Liver (tissue), 9 donors: ENCODE measurements around the gene PTPRN2. TPM values are rescaled to one million over a fixed set of nuclear protein-coding genes. Genes with fewer than 3 reads are reported as not detected.

ENCODE experiments used
- DNase-seq: peaks from one replicate; pipeline ENCODE4 v3.0.0-alpha.2; 2017; ENCODE audit warnings: low spot score
- H3K27ac ChIP-seq, 2 donors: one replicate each; pipeline ENCODE4 v1.7.0; 2013; ENCODE audit warnings: inconsistent platforms in 2 of 2, low read length in 2 of 2, control low read depth in 1 of 2, low read depth in 1 of 2, mild to moderate bottlenecking in 1 of 2
- H3K27me3 ChIP-seq, 4 donors: one replicate each; pipeline versions ENCODE4 v1.6.1 to v1.7.0; 2013; ENCODE audit warnings: low read length in 3 of 4, inconsistent platforms in 1 of 4, mild to moderate bottlenecking in 1 of 4, moderate library complexity in 1 of 4; ENCODE audit not compliant: control insufficient read depth in 4 of 4, insufficient read depth in 4 of 4
- H3K36me3 ChIP-seq, 4 donors: one replicate each; pipeline versions ENCODE4 v1.6.1 to v1.7.0; 2013; ENCODE audit warnings: low read length in 3 of 4, mild to moderate bottlenecking in 3 of 4, low read depth in 1 of 4, moderate library complexity in 1 of 4; ENCODE audit not compliant: control insufficient read depth in 4 of 4, insufficient read depth in 3 of 4
- H3K4me1 ChIP-seq, 4 donors: one replicate each; pipeline versions ENCODE4 v1.6.1 to v1.7.0; 2013; ENCODE audit warnings: low read length in 3 of 4, mild to moderate bottlenecking in 3 of 4, moderate library complexity in 1 of 4; ENCODE audit not compliant: control insufficient read depth in 4 of 4, insufficient read depth in 4 of 4
- H3K4me3 ChIP-seq, 3 donors: one replicate each; pipeline versions ENCODE4 v1.6.1 to v1.7.0; 2013; ENCODE audit warnings: low read length in 3 of 3, control low read depth in 1 of 3, low read depth in 1 of 3, mild to moderate bottlenecking in 1 of 3
- H3K9ac ChIP-seq, 2 donors: one replicate each; pipeline ENCODE4 v1.7.0; 2013; ENCODE audit warnings: low read length in 2 of 2, mild to moderate bottlenecking in 2 of 2, moderate library complexity in 2 of 2, control low read depth in 1 of 2, low read depth in 1 of 2
- H3K9me3 ChIP-seq, 4 donors: one replicate each; pipeline versions ENCODE4 v1.6.1 to v1.7.0; 2013; ENCODE audit warnings: low read length in 3 of 4; ENCODE audit not compliant: control insufficient read depth in 4 of 4
- EGR1 ChIP-seq, 2 donors: IDR thresholded peaks; 2 replicates each; pipeline ENCODE4 v1.6.1; 2016 to 2018; ENCODE audit warnings: antibody characterized with exemption in 2 of 2, low read depth in 2 of 2
- FOXA1 ChIP-seq: IDR thresholded peaks from 2 replicates; pipeline ENCODE4 v1.6.1; 2016; ENCODE audit warnings: antibody characterized with exemption
- FOXA2 ChIP-seq: IDR thresholded peaks from 2 replicates; pipeline ENCODE4 v1.6.1; 2016; ENCODE audit warnings: antibody characterized with exemption
- GABPA ChIP-seq, 2 donors: IDR thresholded peaks in 1 of 2; conservative IDR thresholded peaks in 1 of 2; 2 replicates each; pipeline ENCODE4 v1.6.1; 2016; ENCODE audit warnings: antibody characterized with exemption in 2 of 2, mild to moderate bottlenecking in 1 of 2, moderate library complexity in 1 of 2
- HNF4A ChIP-seq, 2 donors: conservative IDR thresholded peaks; 2 replicates each; pipeline ENCODE4 v1.6.1; 2016; ENCODE audit warnings: antibody characterized with exemption in 2 of 2, mild to moderate bottlenecking in 2 of 2
- HNF4G ChIP-seq: IDR thresholded peaks from 2 replicates; pipeline ENCODE4 v1.6.1; 2016; ENCODE audit warnings: antibody characterized with exemption
- JUND ChIP-seq, 2 donors: IDR thresholded peaks; 2 replicates each; pipeline ENCODE4 v1.6.1; 2016; ENCODE audit warnings: antibody characterized with exemption in 2 of 2
- NR2F2 ChIP-seq: IDR thresholded peaks from 2 replicates; pipeline ENCODE4 v1.6.1; 2016; ENCODE audit warnings: antibody characterized with exemption
- RAD21 ChIP-seq, 2 donors: IDR thresholded peaks; 2 replicates each; pipeline ENCODE4 v1.6.1; 2016; ENCODE audit warnings: antibody characterized with exemption in 2 of 2, mild to moderate bottlenecking in 2 of 2
- RXRA ChIP-seq, 2 donors: IDR thresholded peaks; 2 replicates each; pipeline ENCODE4 v1.6.1; 2017 to 2018; ENCODE audit warnings: antibody characterized with exemption in 2 of 2, mild to moderate bottlenecking in 1 of 2
- SP1 ChIP-seq: IDR thresholded peaks from 2 replicates; pipeline ENCODE4 v1.6.1; 2018; ENCODE audit warnings: antibody characterized with exemption, mild to moderate bottlenecking
- TAF1 ChIP-seq: conservative IDR thresholded peaks from 2 replicates; pipeline ENCODE4 v1.6.1; 2016; ENCODE audit warnings: antibody characterized with exemption, mild to moderate bottlenecking
- YY1 ChIP-seq: IDR thresholded peaks from 2 replicates; pipeline ENCODE4 v1.6.1; 2016; ENCODE audit warnings: antibody characterized with exemption, mild to moderate bottlenecking
- WGBS: extraction: QIAGEN DNeasy Blood & Tissue Kit; methylation state at CpG from one replicate; pipeline ENCODE4 v1.1.7; 2013; 5-methylcytosine and 5-hydroxymethylcytosine counted together
- polyA plus RNA-seq, 2 donors: library from polyadenylated mRNA; stranded (reverse) in 1 of 2; unstranded in 1 of 2; fragments of 200-250 nt in 1 of 2; fragments of >200 nt in 1 of 2; fragmentation: Nextera tagmentation in 1 of 2; extraction: Ambion mirVana in 1 of 2; gene quantifications; one replicate each; pipeline versions ENCODE4 v1.2.1 to v1.2.3, GENCODE V29; 2013 to 2015
- total RNA-seq, 2 donors: library from RNA; depleted of rRNA; stranded (reverse); fragments of >200 nt; gene quantifications; one replicate each; pipeline ENCODE4 v1.2.3, GENCODE V29; 2014
- TF ChIP-seq, protein P1 (sequence below): IDR thresholded peaks from 2 replicates; pipeline ENCODE4 v1.6.1; 2016; ENCODE audit warnings: antibody characterized with exemption
- TF ChIP-seq, protein P2 (sequence below): fragments of 150-350 bp; IDR thresholded peaks from 2 replicates; pipeline ENCODE4 v1.5.1; 2017; ENCODE audit warnings: improper control_type of control experiment, low read depth, low read length; ENCODE audit not compliant: missing input control
- TF ChIP-seq, protein P3 (sequence below): IDR thresholded peaks from 2 replicates; pipeline ENCODE4 v1.6.1; 2016; ENCODE audit warnings: antibody characterized with exemption
- donor health status: healthy.
- donor health status: healthy.
- donor health status: healthy.
- donor health status: healthy.
- donor health status: healthy.

The PTPRN2 gene
- total and polyA plus RNA-seq, 4 donors: 0.75 to 1.9 (median 1.1) TPM

DNA sequence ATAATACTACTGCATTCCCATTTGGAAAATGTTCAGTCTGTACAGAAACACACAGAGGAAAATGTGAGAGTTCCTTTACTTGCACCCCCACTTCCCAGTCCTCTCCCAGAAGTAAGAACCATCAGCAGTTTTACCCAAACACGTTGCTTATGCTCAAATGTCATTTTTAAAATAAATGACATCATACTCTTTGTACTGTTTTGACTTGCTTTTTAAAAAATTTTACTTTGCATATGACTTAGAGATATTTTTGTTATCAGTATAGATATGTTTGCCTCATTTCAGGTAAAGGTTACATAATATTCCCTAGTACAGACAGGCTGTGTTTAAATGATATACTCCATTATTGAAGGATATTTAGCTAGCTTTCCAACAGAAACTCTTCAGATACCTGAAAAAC lies 13.5 kb upstream of the PTPRN2 start:
- Histone ChIP-seq H3K9me3 (no peaks in the 10 kb centered on the region), H3K27ac (no peak overlapping the region), H3K36me3 (no peaks in the 10 kb centered on the region), H3K4me1 (no peaks in the 10 kb centered on the region), H3K27me3 (no peaks in the 10 kb centered on the region), H3K9ac (no peak overlapping the region), H3K4me3 (no peak overlapping the region)
- no peak for TF ChIP-seq RAD21 (IDR thresholded peaks at IDR 0.05)
- TF ChIP-seq TAF1: no peak
- no peak for TF ChIP-seq JUND (IDR thresholded peaks at IDR 0.05)
- TF ChIP-seq, protein P1, sequence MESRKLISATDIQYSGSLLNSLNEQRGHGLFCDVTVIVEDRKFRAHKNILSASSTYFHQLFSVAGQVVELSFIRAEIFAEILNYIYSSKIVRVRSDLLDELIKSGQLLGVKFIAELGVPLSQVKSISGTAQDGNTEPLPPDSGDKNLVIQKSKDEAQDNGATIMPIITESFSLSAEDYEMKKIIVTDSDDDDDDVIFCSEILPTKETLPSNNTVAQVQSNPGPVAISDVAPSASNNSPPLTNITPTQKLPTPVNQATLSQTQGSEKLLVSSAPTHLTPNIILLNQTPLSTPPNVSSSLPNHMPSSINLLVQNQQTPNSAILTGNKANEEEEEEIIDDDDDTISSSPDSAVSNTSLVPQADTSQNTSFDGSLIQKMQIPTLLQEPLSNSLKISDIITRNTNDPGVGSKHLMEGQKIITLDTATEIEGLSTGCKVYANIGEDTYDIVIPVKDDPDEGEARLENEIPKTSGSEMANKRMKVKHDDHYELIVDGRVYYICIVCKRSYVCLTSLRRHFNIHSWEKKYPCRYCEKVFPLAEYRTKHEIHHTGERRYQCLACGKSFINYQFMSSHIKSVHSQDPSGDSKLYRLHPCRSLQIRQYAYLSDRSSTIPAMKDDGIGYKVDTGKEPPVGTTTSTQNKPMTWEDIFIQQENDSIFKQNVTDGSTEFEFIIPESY: no peak
- no peak for TF ChIP-seq HNF4G
- TF ChIP-seq FOXA2: no peak
- TF ChIP-seq, protein P2, sequence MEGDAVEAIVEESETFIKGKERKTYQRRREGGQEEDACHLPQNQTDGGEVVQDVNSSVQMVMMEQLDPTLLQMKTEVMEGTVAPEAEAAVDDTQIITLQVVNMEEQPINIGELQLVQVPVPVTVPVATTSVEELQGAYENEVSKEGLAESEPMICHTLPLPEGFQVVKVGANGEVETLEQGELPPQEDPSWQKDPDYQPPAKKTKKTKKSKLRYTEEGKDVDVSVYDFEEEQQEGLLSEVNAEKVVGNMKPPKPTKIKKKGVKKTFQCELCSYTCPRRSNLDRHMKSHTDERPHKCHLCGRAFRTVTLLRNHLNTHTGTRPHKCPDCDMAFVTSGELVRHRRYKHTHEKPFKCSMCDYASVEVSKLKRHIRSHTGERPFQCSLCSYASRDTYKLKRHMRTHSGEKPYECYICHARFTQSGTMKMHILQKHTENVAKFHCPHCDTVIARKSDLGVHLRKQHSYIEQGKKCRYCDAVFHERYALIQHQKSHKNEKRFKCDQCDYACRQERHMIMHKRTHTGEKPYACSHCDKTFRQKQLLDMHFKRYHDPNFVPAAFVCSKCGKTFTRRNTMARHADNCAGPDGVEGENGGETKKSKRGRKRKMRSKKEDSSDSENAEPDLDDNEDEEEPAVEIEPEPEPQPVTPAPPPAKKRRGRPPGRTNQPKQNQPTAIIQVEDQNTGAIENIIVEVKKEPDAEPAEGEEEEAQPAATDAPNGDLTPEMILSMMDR: no peak
- no peak for TF ChIP-seq GABPA (IDR thresholded peaks at IDR 0.05 in 1 of 2, conservative IDR thresholded peaks at IDR 0.05 in 1 of 2)
- no peak for TF ChIP-seq SP1
- TF ChIP-seq HNF4A (conservative IDR thresholded peaks at IDR 0.05): no peak
- no peak for TF ChIP-seq RXRA (IDR thresholded peaks at IDR 0.05)
- TF ChIP-seq FOXA1: no peak
- TF ChIP-seq, protein P3, sequence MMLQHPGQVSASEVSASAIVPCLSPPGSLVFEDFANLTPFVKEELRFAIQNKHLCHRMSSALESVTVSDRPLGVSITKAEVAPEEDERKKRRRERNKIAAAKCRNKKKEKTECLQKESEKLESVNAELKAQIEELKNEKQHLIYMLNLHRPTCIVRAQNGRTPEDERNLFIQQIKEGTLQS: no peak
- TF ChIP-seq NR2F2: no peak
- WGBS: 68% methylated on average over 1 of the region's 1 CpG
- no peak for DNase-seq

DNA sequence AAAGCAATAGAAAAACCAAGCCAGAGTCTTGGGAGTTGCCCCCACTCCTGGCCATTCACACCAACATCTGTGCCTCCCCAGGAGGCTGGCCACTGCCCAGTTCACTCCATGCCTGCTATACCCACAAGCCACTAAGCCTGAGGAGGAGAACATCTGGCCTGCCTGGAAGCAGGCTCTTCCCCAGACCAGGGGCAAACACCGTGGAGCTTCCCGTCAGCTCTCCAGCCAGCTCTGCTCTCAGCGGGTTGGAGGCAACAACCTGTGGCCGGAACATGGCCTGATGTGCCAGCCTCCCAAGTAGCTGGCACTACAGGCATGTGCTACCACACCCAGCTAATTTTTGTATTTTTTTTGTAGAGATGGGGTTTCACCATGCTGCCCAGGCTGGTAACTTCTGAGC lies 9.1 kb upstream of the PTPRN2 start:
- 96% methylated on average over 4 of the region's 4 CpGs for WGBS
- Histone ChIP-seq H3K9me3 (peaks cover 0 to 9% (median 2%) of the 10 kb centered on the region in 4 donors), H3K4me1 (no peaks in the 10 kb centered on the region), H3K27ac (no peak overlapping the region), H3K36me3 (no peaks in the 10 kb centered on the region), H3K9ac (no peak overlapping the region), H3K27me3 (no peaks in the 10 kb centered on the region), H3K4me3 (no peak overlapping the region)
- no peak for DNase-seq
- TF ChIP-seq FOXA1 (no peak), RXRA (IDR thresholded peaks at IDR 0.05) (no peak), HNF4G (no peak), SP1 (no peak), JUND (IDR thresholded peaks at IDR 0.05) (no peak), TAF1 (no peak), YY1 (no peak), EGR1 (IDR thresholded peaks at IDR 0.05; ENCODE audit: low read depth in 2 of 2) (no peak)
- TF ChIP-seq, protein P2: no peak
- TF ChIP-seq, protein P3: no peak
